HG02884 (cell line): Measurements from ENCODE around the gene PFDN1.
"Not testable (repeated sequence)": the region's sequence is repeated elsewhere in the genome, so short reads cannot be mapped to it uniquely, and the experiment has no call there.

Experiments
- ATAC-seq: cut with Tn5 transposase; IDR thresholded peaks from one replicate; pipeline ENCODE4 v1.9.1; 2021; ENCODE audit warnings: mild to moderate bottlenecking, moderate library complexity; ENCODE audit not compliant: unreplicated experiment

The PFDN1 gene

DNA sequence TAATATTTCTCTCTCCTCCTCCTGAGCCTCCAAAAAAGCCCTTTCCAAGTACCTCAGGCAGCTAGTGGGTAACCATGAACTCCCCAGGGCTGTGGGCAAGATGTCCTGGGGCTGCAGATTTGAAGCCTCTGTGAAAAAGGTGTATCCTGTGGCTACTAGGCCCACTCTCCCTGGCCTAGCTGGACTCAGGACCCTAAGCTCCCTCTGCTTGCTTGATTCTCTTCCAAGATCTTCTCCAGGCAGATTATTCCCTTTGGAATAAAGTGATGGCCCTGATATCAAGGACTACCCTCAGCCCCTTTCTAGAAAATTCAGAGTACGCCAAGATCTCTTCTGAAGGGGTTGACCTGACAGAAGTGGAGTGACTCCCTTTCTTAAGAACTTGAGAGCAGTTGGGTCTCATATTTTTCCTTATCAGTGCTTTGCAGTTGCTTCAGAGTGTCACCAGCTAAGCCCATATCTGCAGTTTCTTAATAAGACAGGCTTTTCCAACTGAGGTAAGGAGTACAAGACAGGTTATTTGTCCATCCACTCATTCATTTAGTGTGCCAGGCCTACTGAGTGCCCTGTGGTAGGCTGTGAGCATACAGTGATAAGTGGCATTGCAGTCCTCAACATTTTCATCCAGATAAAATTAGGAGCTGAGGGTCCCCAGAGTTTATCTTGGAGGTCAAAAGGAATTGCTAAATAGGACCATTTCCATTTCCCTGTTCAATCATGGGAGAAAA, 85.4 kb downstream of the PFDN1 start:
- no peak for ATAC-seq

DNA sequence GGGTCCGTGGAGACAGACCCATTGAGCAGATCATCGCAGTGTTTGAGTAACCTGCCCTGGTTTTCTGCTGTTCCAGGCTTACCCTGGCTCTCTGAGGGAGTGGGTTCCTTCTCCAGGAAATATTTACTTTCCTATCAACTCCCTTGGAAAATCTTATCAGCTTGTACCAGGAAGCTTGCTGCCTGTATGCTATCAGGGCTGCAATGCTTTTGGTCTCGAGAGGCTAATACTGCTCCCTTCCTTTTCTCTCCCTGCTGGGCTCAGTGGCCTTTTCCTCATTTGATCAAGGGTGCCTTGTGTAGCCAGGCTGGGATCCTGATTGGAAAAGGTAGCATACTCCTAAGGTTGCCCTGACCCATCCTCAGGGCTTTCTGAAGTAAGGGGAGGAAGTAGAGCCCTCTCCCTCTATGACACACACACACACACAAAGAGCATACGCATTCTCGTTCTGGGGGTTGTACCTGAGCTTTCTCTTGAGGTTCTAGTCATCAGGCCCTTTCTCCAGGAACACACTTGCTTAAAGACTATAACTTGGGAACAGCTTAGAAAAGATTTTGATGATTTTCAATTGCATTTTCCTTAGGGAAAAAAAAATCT, 86.3 kb downstream of the PFDN1 start:
- ATAC-seq: no peak

DNA sequence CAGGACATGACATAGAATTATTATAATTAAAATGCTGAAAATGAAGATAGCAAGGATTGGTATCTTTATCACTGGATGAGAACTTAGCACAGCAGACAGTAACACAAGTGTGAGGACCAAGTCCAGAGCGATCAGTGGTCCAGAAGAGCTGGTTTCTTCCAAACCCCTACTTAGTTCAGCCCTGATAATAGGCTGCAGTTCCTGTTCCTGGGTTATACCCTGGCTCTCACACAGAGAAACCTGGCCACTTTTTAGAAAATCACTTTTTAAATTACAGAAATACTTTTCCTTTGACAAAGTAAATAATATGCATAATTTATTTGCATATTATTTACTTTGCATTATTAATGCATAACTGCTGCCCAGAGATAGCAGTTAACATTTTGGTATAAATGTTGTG, 87.6 kb downstream of the PFDN1 start:
- no peak for ATAC-seq

DNA sequence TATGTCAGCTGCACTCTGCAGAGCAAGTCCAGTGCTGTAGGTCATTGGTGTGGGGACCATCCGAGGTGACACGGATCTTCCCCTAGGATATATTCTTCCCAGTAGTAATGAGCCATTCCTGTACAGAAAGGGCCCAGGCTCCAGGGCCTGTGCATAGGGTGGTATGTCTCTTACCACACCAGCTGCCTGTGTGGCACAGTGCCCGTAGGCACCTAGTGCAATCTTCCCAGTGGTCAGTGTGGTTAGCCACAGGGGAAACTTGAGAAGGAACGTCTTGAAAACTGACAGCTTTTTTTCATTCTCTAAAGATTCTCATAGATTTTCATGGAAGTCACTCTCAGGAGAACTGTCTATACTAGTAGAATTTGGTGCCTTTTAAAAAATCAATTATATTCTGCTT, 88.1 kb downstream of the PFDN1 start:
- ATAC-seq: no peak

DNA sequence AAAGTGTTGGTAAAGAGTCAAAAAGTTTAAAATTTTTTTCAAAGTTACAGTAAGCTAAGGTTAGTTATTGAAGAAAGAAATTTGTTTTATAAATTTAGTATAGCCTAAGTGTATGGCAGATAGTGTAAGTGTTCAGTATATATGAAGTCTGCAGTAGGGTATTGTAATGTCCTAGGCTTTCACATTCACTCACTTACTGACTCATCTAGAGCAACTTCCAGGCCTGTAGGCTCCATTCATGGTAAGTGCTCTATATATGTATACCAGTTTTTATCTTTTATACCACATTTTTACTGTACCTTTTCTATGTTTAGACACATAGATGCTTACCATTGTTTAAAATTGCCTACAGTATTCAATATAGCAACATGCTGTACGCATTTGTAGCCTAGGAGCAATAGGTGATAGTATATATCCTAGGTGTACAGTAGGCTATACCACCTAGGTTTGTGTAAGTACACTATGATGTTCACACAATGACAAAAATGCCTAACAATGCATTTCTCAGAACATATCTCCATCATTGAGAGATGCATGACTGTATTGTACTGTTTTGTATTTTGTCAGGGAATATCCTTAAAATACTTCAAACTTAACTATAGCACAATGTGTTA, 89.4 kb downstream of the PFDN1 start:
- ATAC-seq: peak; percentile 95

DNA sequence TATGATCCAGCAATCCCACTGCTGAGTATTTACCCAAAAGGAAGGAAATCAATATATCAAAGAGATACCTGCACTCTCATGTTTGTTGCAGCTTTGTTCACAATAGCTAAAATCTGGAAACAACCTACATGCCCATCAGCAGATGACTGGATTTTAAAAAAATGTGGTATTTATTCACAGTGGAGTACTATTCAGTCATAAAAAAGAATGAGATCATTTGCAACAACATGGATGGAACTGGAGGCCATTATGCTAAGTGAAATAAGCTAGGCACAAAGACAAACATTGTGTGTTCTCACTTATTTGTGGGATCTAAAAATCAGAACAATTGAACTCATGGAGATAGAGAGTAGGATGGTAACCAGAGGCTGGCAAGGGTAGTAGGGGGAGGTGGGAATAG, 94.8 kb downstream of the PFDN1 start:
- ATAC-seq: no peak

DNA sequence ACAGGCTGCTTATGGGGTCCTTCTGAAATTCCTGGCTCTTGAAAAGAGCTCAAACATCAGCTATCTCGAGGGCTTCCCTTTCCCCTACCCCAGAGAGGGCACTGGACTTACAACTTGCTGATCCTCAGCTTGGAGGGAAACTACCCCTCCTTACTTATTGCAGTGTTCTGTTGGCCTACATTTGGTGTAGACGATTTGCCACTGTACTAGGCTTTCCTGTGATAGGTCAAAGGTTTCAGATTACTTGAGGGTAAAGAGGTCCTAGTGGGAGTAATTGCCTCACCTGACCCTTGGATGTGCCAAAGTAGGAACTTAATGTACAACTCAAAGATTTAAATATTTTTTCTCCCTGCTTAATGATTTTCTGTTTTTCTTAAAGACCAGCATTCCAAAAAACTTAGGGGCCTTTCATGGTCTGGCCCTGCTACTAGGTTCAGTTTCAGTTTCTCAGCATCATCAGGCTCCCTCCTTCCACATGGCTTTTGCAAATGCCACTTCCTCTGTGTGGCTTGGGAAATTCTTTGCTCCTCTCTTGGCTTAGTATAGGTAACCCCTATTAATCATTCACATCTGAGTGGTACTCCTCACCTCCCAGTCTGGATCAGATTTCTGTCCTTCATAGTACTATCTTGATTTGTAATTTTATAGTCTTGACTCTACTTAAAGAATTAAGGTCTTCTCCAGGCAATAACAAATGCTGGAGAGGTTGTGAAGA, 95.5 kb downstream of the PFDN1 start:
- ATAC-seq: no peak

DNA sequence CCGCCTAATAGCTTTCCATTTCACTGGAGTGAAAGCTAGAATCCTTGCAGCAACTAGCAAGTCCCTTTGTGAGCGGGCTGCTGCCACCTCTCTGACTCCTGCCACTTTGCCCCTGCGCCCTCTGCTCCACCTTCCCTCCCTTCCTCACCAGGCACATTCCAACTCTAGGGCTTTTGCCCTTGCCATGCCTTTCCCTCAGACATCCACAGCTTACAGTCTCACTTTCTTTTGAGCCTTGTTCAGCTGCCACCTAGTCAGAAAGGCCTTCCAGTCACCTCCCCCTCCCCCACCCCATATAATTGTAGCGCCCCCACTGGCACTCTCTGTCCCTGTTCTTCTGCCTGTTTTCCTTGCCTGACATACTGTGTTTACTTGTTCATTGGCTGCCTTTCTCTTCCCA, 96.9 kb downstream of the PFDN1 start:
- no peak for ATAC-seq

DNA sequence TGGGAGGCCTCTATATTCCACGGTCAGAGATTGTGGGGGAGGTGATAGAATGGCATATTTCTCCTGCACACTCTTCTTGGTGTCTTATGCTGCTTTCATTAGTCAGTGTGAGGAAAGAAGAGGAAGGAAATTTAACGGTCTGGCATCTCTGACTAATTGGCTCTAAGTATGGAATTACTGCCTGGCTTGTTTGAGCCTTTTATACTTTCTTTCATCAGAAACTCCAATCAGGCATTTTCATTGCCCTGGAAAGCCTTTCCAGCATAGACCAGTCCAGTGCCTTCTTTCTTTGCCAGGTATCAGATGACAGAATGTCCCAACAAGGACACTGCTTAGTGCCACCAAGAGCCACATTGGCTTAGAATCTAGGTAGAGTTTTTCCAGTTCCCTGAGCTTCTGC, 97.7 kb downstream of the PFDN1 start:
- no peak for ATAC-seq

DNA sequence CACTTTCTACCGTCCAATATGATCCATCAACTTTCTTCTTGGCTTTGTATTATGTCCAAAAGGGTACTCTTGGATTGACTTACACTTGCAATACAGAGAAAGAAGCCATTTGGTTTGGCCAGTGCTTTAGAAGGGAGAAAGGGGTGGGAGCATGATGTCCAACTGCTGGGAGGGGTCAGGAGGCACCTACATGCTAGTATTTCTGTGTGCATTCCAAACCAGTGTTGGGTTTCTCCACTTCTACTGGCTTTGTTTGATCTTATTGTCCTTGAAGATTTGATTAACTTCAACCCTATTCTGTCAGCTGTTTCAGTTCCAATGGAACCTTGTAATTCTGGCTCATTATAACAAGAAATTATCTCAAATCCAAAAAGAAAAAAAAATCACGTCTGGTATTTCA, 100.3 kb downstream of the PFDN1 start:
- ATAC-seq: no peak

DNA sequence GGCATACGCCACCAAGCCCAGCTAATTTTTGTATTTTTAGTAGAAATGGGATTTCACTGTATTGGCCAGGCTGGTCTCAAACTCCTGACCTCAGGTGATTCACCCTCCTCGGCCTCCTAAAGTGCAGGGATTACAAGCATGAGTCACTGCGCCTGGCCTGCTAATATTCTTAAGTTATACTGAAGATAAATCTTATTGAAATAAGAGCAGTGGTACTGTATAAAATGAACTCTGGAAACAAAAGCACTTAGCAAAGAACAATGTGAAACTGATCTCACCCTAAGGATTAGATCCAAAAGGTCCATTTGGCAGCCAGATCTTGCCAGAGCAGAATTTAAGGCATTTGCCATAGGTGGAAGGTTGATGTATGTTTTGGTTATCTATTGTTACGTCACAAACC, 100.8 kb downstream of the PFDN1 start:
- no peak for ATAC-seq

DNA sequence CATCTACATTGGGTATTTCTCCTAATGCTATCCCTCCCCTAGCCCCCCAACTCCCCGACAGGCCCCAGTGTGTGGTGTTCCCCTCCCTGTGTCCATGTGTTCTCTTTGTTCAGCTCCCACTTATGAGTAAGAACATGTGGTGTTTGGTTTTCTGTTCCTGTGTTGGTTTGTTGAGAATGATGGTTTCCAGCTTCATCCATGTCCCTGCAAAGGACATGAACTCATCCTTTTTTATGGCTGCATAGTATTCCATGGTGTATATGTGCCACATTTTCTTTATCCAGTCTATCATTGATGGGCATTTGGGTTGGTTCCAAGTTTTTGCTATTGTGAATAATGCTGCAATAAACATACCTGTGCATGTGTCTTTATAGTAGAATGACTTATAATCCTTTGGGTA, 104.0 kb downstream of the PFDN1 start:
- not testable (repeated sequence) for ATAC-seq

DNA sequence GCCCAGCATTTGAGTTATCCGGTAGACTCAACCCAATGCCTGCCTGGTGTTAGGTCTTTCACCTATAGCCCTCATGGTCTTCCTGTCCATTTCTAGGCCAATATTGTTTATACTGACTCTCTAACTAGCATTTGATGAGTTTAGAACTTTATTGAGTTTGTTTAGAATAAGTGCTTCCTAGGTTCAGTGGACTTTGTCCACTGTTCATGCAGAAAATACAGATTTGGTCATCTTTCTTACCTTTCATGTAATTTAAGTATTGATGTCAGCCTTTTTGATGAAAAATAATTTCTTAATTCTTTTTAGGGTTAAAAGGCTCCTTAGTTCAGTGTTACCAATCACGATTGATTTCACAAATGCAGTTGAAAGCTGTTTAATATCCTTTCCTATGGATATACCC, 105.9 kb downstream of the PFDN1 start:
- ATAC-seq: no peak

DNA sequence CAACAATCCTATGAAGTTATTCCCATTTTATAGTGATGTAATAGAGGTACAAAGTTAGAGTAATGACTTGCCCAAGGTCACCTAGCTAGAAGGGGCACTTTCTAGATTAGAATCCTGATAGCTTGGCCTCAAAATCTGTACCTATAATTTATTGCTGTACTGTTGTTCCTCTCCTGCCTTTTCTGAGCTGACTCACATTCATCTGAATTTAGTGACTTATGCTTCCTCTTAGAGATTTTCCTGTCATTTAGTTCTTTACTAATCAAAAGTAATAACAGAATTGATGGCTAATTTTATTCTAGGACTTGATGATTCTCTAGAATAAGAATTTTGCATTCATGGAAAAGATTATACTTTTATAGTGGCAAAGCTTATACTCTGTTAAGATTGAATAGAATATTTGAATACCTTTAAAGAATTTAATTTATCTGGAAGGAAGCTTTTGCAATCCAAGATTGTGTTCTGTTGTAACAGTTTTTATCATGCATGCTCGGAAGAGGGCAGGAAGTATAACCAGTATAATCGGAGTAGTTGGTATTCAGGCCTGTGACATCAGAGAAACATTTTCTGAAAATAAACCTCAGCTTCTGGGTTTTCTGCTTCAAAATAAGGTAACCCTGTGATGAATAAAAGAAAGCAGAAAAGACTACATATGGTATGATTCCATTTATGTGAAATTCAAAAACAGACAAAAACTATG, 106.6 kb downstream of the PFDN1 start:
- ATAC-seq: no peak
